GM18861 (cell line): Measurements from ENCODE around the gene STXBP6.

Source experiments
- ATAC-seq: cut with Tn5 transposase; IDR thresholded peaks from one replicate; pipeline ENCODE4 v1.9.1; 2021; ENCODE audit not compliant: unreplicated experiment

Gene STXBP6

GRCh38 chr14:24920265-24921075 is 129.5 kb downstream of the STXBP6 start:
- ATAC-seq: no peak

GRCh38 chr14:24918822-24919221 is 131.1 kb downstream of the STXBP6 start:
- ATAC-seq: no peak

DNA sequence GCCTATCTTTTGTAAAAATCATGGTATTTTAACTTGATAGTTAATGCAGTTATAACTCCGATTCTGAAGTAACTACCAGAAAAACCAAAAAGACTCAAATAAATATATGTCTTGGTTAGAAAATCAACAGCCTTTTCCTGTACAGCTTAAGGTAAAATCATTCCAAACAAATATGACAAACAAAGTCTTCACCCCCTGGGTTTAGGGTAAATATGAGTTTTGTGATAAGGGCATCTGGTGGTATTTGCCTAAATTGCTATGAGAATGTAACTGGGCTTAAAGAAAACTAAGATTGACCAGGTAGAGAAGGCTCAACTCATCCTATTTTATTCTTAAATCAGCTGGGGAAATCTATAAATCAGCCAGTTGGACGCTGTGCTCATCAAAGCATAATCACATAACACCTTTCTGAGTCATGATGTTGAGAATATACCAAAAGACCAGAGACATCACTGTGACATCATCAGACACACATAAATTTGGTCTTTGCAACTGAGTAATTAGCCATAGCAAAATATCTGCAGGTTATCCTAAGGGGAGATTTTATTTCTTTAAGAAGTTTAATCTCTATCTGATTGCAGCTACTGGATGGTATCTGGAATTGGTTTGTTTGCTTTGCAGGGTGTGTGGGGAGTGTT is 133.9 kb downstream of the STXBP6 start:
- ATAC-seq: no peak

- no peak for ATAC-seq
These were observed 134.5 kb downstream of the STXBP6 start for GRCh38 chr14:24915403-24915921.

DNA sequence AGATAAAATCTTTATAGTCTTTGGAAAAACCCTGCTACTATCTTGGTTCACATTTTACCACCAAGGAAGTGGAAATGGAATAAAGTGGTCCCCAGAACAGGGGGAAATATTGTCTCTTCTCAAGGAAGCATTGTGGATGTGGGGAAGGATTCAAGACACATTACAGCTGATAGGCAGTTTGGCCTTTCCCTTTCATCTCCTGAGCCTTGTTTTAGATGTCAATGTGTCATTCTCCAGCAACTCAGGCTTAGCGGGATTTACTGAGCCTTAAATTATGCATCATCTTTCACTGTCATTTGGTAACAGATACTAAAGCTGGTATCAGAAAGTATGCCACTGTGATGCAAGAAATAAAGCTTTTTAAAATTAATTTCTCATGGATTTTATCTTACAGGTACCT is 136.2 kb downstream of the STXBP6 start:
- ATAC-seq: no peak

- no peak for ATAC-seq
These were observed 136.9 kb downstream of the STXBP6 start for GRCh38 chr14:24913021-24913420.

DNA sequence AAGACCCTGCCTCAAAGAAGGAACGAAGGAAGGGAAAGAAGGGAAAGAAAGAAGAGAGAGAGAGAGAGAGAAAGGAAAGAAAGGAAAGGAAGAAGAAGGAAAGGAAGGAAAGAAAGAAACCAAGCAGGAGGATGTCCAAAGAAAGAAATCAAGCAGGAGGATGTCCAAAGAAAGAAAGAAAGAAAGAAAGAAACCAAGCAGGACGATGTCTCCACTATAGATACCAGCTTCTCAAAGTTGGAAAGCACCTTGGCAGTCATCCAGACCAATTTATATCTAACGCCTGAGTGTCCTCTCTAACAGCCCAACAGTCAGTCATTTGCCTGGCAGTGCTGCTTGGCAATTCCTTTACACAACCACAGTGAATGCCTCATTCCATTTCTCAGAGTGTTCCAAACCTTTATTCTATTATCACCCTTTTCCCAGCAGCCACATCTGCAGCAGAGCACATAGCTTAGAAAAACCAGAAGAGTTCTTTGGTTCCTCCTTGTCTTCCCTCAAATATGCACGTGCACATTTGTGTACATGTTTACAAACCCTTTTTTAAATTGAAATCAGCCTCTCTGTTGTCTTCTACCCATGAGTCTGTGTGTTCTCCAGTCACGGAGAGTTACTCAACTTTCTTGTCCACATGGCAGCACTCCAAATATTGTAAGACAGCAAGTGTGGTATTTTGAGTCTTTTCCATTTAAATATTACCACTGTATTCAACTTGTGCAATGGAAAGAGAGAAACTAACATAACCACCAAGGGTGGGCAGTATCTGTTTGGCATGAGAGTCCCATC is 138.4 kb downstream of the STXBP6 start:
- no peak for ATAC-seq

GRCh38 chr14:24910408-24910986 is 139.4 kb downstream of the STXBP6 start:
- ATAC-seq: no peak

- ATAC-seq: no peak
These were observed 140.2 kb downstream of the STXBP6 start for GRCh38 chr14:24909523-24910302.

DNA sequence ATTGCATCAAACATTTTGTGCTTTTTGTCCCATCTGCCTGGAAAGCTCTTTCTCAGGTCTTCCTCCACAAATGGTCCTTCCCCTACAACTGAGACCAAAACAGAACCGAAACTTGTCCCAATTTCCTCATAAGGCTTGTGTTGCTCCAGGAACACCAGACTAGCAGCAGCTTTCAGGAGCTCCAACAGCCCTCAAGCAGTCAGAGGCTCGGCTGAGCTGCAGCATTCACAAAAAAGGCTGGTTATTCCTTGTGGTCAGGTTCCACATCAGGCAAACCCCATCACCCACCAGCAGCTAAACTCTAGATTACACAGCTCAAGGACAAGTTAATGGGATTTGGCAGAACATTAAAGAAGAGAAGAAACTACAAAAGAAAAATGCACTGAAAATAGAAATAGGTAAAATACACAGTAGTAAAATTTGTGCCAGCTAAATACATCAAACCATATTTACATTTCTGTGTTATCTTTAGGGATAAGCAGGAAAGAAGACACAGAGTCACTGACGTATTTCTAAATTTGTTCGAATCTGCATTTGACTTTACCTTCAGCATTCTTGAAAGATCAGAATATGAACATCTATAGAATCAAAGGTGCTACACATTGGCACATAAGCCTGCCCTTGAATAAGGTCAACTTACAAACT is 141.2 kb downstream of the STXBP6 start:
- no peak for ATAC-seq

DNA sequence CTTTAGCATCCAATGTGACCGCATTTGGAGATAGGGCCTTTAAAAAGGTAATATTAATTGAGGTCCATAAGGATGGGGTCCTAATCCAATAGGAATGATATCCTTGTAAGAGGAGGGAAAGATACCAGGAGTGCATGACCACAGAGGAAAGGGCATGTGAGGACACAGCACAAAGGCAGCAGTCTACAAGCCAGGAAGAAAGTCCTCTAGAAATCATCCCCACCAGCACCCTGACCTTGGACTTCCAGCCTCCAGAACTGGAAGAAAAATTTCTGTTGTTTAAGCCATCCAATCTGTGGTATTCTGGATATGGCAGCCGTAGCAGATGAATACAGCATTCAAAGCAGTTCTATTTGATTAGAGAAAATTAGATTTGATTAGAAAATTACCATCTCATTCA is 145.4 kb downstream of the STXBP6 start:
- no peak for ATAC-seq

DNA sequence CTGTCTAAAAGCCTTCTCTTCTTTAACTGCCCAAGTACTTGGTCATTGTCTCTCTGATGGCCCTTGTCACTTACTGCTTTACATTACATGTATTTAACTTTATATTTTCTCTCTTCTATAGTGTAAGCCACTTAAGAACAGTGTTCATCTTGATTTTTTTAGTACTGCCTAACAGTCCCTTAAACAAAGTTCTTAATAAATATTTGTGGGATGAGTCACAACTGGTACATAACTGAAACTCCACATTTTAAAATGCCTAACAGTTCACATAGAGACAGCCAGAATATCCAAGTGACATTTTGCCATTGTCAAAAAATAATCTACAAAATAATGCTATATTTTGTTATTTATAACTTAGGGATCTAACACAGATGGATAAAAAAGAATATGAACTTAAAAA is 146.6 kb downstream of the STXBP6 start:
- ATAC-seq: no peak

DNA sequence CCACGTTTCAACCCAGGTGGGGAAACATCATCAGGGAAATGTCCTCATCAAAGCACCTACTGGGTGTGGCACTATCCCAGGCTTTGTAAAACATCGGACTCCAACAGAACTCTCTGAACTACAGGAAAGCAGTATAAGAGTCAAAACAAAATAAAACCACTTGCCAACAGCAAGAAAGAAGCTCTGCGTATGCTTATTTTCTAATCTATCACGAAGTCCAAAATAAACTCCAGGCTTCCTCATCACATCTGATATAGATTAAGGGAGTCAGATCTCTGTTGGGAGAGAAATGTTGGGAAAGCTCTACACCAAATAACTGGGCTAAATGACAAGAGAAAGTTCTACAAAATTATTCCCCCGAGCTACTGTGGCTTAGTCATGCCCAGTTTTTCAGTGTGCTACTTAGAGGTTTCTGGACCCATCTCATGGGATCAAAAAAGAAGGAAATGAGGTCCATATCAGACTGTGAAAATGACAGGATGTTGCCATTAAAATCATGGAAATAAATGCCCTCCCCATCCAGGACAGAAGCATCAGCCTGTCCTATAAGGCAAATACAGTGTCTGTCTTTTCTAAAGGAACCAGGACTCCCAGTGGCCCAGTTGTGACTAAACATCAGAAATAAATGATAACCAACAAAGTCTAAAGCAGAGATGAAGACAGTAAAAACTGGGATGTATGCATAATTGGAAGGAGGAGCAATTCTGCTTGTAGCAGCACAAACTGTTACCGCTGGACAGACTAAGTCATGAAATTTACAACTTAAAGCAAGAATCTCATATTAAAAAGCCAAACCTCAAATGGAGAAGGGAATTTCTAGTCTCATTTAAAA is 149.5 kb downstream of the STXBP6 start:
- no peak for ATAC-seq

GRCh38 chr14:24897793-24898192 is 152.2 kb downstream of the STXBP6 start:
- ATAC-seq: no peak

- ATAC-seq: no peak
These were observed 154.3 kb downstream of the STXBP6 start for GRCh38 chr14:24895622-24896021.

- no peak for ATAC-seq
These were observed 154.7 kb downstream of the STXBP6 start for GRCh38 chr14:24895243-24895583.

- no peak for ATAC-seq
These were observed 155.2 kb downstream of the STXBP6 start for GRCh38 chr14:24894583-24895242.

- ATAC-seq: no peak
These were observed 157.4 kb downstream of the STXBP6 start for GRCh38 chr14:24892497-24893051.
